Jurkat, Clone E6-1 (cell line): Measurements from ENCODE around the gene KAZALD1.

ENCODE experiments used
- DNase-seq: peaks from one replicate; pipeline ENCODE4 v3.0.0-alpha.2; 2011; ENCODE audit warnings: low read depth, low spot score
- H3K4me3 ChIP-seq: 2 replicates; pipeline ENCODE4 v1.5.1; 2011; ENCODE audit warnings: mild to moderate bottlenecking, low read length, control low read depth, moderate library complexity

KAZALD1 gene

DNA sequence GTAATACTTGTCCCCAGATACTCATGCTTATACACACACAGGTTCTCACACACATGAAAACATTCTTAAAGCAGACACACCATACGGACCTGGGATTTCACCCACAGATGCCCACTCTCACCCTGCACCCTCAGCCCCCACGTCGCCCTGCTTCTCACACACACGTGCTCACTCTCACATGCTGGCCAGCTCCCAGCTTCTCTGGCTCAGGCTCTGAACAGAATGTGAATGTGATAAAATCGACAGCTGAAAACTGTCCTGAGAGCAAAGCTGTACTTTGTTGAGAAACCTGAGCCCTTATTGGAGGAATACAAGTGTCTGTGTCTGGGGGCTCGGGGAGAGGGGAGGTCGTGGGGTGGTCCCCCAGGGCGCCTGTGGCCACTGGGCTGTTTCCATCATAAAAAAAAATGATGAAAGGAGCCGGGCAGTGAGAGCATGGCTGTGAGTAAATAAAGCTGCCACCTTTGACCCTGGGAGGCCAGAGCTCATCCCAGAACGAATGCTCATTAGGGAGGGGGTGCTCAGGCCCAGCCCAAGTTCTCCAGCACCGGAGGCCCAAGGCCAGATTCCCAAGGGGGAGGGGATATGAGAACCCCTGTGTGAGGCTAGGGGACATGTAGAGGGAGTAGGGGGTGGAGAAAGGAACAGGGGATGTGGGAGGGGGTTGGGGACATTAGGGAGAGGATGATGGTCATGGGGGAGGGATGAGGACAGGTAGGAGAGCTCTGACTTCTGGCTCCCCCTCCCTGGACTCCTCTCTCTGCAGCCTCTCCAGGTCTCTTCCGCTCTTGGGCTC is 51.2 kb downstream of the KAZALD1 start:
- no peak for DNase-seq
- H3K4me3 ChIP-seq: no peak overlapping the region

DNA sequence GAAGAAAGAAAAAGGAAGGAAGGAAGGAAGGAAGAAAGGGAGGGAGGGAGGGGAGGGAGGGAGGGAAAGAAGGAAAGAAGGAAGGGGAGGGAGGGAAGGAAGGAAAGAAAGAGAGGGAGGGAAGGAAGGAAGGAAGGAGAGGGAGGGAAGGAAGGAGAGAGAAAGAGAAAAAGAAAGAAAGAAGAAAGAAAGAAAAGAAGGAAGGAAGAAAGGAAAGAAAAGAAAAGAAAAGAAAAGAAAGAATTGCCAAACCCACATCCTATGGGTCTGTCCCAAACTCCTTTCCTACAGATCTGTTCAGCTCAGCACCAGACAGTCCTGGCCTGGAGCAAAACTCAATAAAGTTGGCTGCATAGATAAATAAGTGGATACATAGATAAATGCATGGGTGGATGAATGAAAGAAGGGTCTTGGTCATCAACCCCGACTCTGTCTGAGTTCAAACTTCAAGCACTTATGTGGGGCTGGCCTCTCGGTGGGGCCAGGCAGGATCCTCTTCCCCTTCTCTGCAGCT is 52.2 kb downstream of the KAZALD1 start:
- no peak for DNase-seq
- H3K4me3 ChIP-seq: no peak overlapping the region

GRCh38 chr10:101114646-101115045 is 52.9 kb downstream of the KAZALD1 start:
- no peak overlapping the region for H3K4me3 ChIP-seq
- DNase-seq: no peak
